HUES48 (cell line): ENCODE measurements around the gene MAN1C1.

Experiments
- H3K27ac ChIP-seq: one replicate; pipeline ENCODE4 v1.7.0; 2013; ENCODE audit warnings: low read depth, low read length, inconsistent platforms
- H3K27me3 ChIP-seq: 2 replicates; pipeline ENCODE4 v1.6.1; 2013; ENCODE audit warnings: mild to moderate bottlenecking, low read length; ENCODE audit not compliant: control insufficient read depth, insufficient read depth
- H3K36me3 ChIP-seq: 2 replicates; pipeline ENCODE4 v1.6.1; 2013; ENCODE audit warnings: low read length; ENCODE audit not compliant: control insufficient read depth, insufficient read depth
- H3K4me1 ChIP-seq: 2 replicates; pipeline ENCODE4 v1.6.1; 2013; ENCODE audit warnings: mild to moderate bottlenecking, low read length; ENCODE audit not compliant: control insufficient read depth, insufficient read depth
- H3K4me3 ChIP-seq: 2 replicates; pipeline ENCODE4 v1.5.1; 2013; ENCODE audit warnings: mild to moderate bottlenecking, low read depth, low read length
- H3K9ac ChIP-seq: 2 replicates; pipeline ENCODE4 v1.6.1; 2013; ENCODE audit warnings: mild to moderate bottlenecking, low read depth, low read length, moderate library complexity
- H3K9me3 ChIP-seq: 2 replicates; pipeline ENCODE4 v1.6.1; 2013; ENCODE audit warnings: low read length; ENCODE audit not compliant: control insufficient read depth, insufficient read depth

MAN1C1 gene

DNA sequence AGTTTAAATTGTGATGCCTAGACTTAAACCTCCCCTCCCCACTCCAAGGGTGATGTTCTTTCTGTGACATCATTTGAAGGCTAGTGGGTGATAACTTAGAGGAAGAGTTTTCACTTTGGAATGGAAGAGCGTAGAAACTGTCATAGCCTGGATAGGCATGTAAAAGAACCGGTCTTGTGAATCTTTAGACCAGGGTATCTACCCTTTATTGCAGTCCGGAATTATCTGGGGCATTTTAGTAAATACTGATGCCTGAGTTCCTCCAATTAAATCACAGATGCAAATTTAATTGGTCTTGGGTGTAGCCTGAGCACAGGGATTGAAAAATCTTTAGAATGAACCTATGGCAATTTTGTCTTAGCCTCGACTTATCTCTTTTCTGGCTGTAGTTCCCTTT lies 24.7 kb downstream of the MAN1C1 start:
- Histone ChIP-seq H3K9ac (no peak overlapping the region), H3K9me3 (no peaks in the 10 kb centered on the region), H3K27me3 (no peaks in the 10 kb centered on the region), H3K27ac (no peak overlapping the region), H3K4me1 (no peaks in the 10 kb centered on the region), H3K4me3 (no peak overlapping the region), H3K36me3 (no peaks in the 10 kb centered on the region)

- Histone ChIP-seq H3K27ac (no peak overlapping the region), H3K9ac (no peak overlapping the region), H3K9me3 (no peaks in the 10 kb centered on the region), H3K4me3 (no peak overlapping the region), H3K27me3 (no peaks in the 10 kb centered on the region), H3K36me3 (no peaks in the 10 kb centered on the region), H3K4me1 (no peaks in the 10 kb centered on the region)
These were observed 25.5 kb downstream of the MAN1C1 start for GRCh38 chr1:25641931-25642573.

DNA sequence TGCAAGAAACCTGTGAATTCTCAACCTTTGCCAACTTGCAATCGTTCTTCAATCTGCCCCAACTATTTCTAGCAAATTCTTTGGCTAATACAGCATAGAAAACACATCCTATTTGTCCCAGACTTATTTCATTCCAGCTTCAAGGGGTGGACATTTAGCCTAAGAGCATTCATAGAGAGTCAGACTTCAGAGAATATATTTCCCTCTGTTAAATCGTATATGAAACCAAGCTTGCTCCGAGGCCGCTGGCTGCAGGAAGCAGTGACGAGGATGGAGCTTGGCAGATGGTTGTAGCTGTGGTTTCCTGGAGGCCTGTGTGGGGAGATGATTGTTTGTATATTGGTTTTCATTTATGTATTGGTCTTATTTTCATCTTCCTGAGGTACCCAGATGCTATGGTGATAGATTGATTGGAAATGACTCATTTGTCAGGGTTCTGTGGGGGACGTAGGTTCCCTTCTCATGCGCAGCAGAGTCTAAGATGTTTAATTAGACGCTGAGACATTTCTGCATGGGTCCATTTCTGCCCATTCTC lies 26.1 kb downstream of the MAN1C1 start:
- Histone ChIP-seq H3K27me3 (no peaks in the 10 kb centered on the region), H3K4me1 (no peaks in the 10 kb centered on the region), H3K36me3 (no peaks in the 10 kb centered on the region), H3K4me3 (no peak overlapping the region), H3K9ac (no peak overlapping the region), H3K9me3 (no peaks in the 10 kb centered on the region), H3K27ac (no peak overlapping the region)

- Histone ChIP-seq H3K36me3 (no peaks in the 10 kb centered on the region), H3K27me3 (no peaks in the 10 kb centered on the region), H3K9ac (no peak overlapping the region), H3K27ac (no peak overlapping the region), H3K4me1 (no peaks in the 10 kb centered on the region), H3K9me3 (no peaks in the 10 kb centered on the region), H3K4me3 (no peak overlapping the region)
These were observed 27.3 kb downstream of the MAN1C1 start for GRCh38 chr1:25643929-25644328.

GRCh38 chr1:25644962-25645361 lies 28.4 kb downstream of the MAN1C1 start:
- no peaks in the 10 kb centered on the region for H3K36me3 ChIP-seq
- H3K9ac ChIP-seq = no peak overlapping the region
- H3K27ac ChIP-seq = no peak overlapping the region
- no peak overlapping the region for H3K4me3 ChIP-seq
- no peaks in the 10 kb centered on the region for H3K4me1 ChIP-seq
- H3K9me3 ChIP-seq = no peaks in the 10 kb centered on the region
- H3K27me3 ChIP-seq = no peaks in the 10 kb centered on the region

GRCh38 chr1:25645637-25646400 lies 29.2 kb downstream of the MAN1C1 start:
- Histone ChIP-seq H3K36me3 (no peaks in the 10 kb centered on the region), H3K4me1 (no peaks in the 10 kb centered on the region), H3K9me3 (no peaks in the 10 kb centered on the region), H3K27me3 (no peaks in the 10 kb centered on the region), H3K4me3 (no peak overlapping the region), H3K9ac (no peak overlapping the region), H3K27ac (no peak overlapping the region)

DNA sequence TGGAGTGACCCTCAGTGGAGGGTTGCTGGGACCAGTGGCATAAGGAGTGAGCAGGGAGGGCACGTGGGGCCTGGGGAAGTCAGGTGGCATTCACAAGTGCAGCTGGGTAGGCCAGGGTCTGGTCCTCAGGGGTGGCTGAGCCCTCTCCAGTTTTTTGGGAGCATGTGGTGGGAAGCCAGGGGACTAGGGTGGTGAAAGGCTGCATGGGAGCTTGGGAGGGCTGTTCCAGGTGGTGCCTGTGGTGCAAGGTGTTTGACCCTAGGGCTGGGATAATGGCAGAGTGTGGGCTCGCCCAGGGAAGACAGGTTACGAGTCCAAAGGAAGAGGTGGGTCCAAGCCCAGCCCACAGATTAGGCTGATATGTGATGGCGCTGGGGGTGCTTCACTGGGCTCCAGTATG lies 30.5 kb downstream of the MAN1C1 start:
- Histone ChIP-seq H3K4me3 (no peak overlapping the region), H3K27me3 (no peaks in the 10 kb centered on the region), H3K4me1 (no peaks in the 10 kb centered on the region), H3K9ac (no peak overlapping the region), H3K9me3 (no peaks in the 10 kb centered on the region), H3K36me3 (no peaks in the 10 kb centered on the region), H3K27ac (no peak overlapping the region)

DNA sequence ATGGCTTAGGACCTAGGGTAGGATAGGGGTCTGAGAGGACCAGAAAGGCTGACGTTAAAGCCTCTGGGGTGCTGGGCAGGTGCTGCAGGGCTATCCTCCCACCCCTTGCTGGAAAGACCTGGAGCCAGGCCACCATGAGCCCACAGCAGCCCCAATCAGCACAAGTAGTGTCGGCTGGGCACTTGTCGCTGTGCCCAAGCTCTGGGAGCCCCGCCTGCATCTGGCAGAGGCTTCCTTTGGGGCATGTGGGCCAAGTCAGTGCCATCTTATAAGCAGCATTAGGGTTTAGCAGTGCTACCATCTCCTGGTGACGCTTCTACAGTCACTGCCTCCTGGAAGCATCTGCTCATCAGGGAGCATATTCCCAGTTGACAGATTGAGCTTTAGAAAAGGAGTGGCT lies 31.3 kb downstream of the MAN1C1 start:
- H3K9me3 ChIP-seq = no peaks in the 10 kb centered on the region
- H3K27me3 ChIP-seq = no peaks in the 10 kb centered on the region
- H3K9ac ChIP-seq = no peak overlapping the region
- no peak overlapping the region for H3K4me3 ChIP-seq
- no peak overlapping the region for H3K27ac ChIP-seq
- no peaks in the 10 kb centered on the region for H3K36me3 ChIP-seq
- H3K4me1 ChIP-seq = no peaks in the 10 kb centered on the region

GRCh38 chr1:25648681-25649440 lies 32.3 kb downstream of the MAN1C1 start:
- Histone ChIP-seq H3K36me3 (no peaks in the 10 kb centered on the region), H3K4me3 (no peak overlapping the region), H3K9me3 (no peaks in the 10 kb centered on the region), H3K4me1 (no peaks in the 10 kb centered on the region), H3K9ac (no peak overlapping the region), H3K27ac (no peak overlapping the region), H3K27me3 (no peaks in the 10 kb centered on the region)

DNA sequence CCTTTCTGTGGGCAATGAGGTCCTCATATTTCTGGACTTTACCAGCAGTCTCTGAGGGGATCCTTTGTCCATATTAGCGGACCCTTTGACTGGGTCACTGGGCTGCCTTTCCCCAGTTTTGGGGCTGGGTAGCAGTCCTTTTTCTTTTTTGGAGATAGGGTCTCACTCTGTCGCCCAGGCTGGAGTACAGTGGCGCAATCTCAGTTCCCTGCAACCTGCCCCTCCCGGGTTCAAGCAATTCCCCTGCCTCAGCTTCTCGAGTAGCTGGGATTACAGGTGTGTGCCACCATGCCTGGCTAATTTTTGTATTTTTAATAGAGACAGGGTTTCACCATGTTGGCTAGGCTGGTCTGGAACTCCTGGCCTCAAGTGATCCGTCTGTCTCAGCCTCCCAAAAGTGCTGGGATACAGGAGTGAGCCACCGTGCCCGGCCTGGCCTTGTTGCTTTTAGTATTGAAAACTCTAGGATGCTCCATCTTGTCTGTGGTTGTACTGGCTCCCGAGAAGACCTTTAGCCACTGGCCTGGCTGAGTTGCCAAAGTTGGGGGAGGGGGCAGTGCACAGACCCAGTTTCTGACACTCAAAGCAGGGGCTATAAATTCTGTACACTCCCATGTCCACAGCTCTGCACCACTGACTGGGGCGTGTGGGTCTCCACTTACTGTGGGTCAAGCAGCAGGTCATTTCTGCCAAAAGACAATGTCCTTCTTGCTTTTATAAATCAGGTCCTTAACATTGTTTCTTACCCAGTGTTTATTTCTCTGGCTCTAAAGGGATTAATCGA lies 33.1 kb downstream of the MAN1C1 start:
- no peaks in the 10 kb centered on the region for H3K4me1 ChIP-seq
- no peaks in the 10 kb centered on the region for H3K27me3 ChIP-seq
- H3K9me3 ChIP-seq = no peaks in the 10 kb centered on the region
- H3K27ac ChIP-seq = no peak overlapping the region
- H3K9ac ChIP-seq = no peak overlapping the region
- H3K36me3 ChIP-seq = no peaks in the 10 kb centered on the region
- no peak overlapping the region for H3K4me3 ChIP-seq
